ENCODE results near the gene GAB3. TPM values are rescaled to one million over a fixed set of nuclear protein-coding genes. Genes with fewer than 3 reads are reported as not detected.

GAB3 gene
- polyA plus RNA-seq, 1 donor from 2014 or later = not detected

DNA sequence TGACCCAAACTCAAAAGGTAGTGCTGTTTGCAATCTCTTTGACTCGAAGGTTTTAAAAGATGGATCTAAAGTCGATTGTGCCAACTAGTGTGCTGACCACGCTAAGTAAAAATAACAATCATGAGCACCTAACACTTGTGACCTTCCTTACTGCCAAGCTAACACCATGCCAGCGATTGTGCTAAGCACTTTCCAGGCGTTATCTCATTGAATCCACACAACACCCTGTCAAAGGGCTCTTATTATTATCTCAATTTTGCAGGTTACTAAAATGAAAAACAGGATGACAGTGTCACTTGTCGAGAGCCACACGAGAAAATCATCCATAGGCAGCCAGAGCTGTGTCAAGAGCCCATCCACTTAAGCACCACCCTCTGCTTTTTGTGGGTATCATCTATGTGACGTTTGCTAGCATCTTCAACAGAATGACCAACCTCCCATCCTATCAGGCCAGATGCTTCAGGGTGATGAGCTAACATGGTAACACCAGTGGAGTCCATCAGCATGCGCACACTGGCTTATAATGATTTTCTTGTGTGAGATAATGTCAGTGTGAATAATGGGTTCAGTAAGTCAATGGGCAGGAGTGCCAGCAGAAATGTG lies 893 bp upstream of the GAB3 start:
- Histone ChIP-seq H3K9me3 (ENCODE audit: low read length) (no peaks in the 10 kb centered on the region), H3K9me2 (ENCODE audit: insufficient read depth, low read length) (no peaks in the 10 kb centered on the region), H3K27ac (ENCODE audit: low read length) (no peak overlapping the region), H2AFZ (ENCODE audit: low read depth, low read length) (no peak overlapping the region), H4K20me1 (ENCODE audit: insufficient read depth) (no peaks in the 10 kb centered on the region), H3K36me3 (ENCODE audit: insufficient read depth, low read length) (no peaks in the 10 kb centered on the region), H3K79me2 (replicated peaks; ENCODE audit: insufficient read depth, low read length) (no peaks in the 10 kb centered on the region), H3F3A (ENCODE audit: insufficient read depth, low read length, poor library complexity, severe bottlenecking) (no peaks in the 10 kb centered on the region), H3K4me2 (ENCODE audit: low read length) (no peak overlapping the region), H3K4me3 (ENCODE audit: low read length) (no peak overlapping the region), H3K9ac (ENCODE audit: low read length) (no peak overlapping the region), H3K27me3 (ENCODE audit: insufficient read depth, low read depth, low read length) (peaks cover 37% of the 10 kb centered on the region)
- TF ChIP-seq RAD21 (conservative IDR thresholded peaks at IDR 0.05) = no peak
- no peak for TF ChIP-seq SMC3 (conservative IDR thresholded peaks at IDR 0.05; ENCODE audit: poor library complexity)
- TF ChIP-seq EZH2 (IDR thresholded peaks at IDR 0.05; ENCODE audit: borderline replicate concordance, insufficient read depth, low read length, poor library complexity, severe bottlenecking) = no peak
- TF ChIP-seq EP300 (conservative IDR thresholded peaks at IDR 0.05; ENCODE audit: poor library complexity, severe bottlenecking) = no peak
- no peak for TF ChIP-seq TAF1 (IDR thresholded peaks at IDR 0.05; ENCODE audit: low read depth)
- TF ChIP-seq, protein P1, sequence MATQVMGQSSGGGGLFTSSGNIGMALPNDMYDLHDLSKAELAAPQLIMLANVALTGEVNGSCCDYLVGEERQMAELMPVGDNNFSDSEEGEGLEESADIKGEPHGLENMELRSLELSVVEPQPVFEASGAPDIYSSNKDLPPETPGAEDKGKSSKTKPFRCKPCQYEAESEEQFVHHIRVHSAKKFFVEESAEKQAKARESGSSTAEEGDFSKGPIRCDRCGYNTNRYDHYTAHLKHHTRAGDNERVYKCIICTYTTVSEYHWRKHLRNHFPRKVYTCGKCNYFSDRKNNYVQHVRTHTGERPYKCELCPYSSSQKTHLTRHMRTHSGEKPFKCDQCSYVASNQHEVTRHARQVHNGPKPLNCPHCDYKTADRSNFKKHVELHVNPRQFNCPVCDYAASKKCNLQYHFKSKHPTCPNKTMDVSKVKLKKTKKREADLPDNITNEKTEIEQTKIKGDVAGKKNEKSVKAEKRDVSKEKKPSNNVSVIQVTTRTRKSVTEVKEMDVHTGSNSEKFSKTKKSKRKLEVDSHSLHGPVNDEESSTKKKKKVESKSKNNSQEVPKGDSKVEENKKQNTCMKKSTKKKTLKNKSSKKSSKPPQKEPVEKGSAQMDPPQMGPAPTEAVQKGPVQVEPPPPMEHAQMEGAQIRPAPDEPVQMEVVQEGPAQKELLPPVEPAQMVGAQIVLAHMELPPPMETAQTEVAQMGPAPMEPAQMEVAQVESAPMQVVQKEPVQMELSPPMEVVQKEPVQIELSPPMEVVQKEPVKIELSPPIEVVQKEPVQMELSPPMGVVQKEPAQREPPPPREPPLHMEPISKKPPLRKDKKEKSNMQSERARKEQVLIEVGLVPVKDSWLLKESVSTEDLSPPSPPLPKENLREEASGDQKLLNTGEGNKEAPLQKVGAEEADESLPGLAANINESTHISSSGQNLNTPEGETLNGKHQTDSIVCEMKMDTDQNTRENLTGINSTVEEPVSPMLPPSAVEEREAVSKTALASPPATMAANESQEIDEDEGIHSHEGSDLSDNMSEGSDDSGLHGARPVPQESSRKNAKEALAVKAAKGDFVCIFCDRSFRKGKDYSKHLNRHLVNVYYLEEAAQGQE (IDR thresholded peaks at IDR 0.05; ENCODE audit: borderline replicate concordance) = no peak
- TF ChIP-seq, protein P2, sequence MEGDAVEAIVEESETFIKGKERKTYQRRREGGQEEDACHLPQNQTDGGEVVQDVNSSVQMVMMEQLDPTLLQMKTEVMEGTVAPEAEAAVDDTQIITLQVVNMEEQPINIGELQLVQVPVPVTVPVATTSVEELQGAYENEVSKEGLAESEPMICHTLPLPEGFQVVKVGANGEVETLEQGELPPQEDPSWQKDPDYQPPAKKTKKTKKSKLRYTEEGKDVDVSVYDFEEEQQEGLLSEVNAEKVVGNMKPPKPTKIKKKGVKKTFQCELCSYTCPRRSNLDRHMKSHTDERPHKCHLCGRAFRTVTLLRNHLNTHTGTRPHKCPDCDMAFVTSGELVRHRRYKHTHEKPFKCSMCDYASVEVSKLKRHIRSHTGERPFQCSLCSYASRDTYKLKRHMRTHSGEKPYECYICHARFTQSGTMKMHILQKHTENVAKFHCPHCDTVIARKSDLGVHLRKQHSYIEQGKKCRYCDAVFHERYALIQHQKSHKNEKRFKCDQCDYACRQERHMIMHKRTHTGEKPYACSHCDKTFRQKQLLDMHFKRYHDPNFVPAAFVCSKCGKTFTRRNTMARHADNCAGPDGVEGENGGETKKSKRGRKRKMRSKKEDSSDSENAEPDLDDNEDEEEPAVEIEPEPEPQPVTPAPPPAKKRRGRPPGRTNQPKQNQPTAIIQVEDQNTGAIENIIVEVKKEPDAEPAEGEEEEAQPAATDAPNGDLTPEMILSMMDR (IDR thresholded peaks at IDR 0.05; ENCODE audit: poor library complexity, severe bottlenecking) = no peak
- TF ChIP-seq POLR2AphosphoS5 (IDR thresholded peaks at IDR 0.05) = no peak
- no peak for TF ChIP-seq MXI1 (conservative IDR thresholded peaks at IDR 0.05; ENCODE audit: poor library complexity, severe bottlenecking)

DNA sequence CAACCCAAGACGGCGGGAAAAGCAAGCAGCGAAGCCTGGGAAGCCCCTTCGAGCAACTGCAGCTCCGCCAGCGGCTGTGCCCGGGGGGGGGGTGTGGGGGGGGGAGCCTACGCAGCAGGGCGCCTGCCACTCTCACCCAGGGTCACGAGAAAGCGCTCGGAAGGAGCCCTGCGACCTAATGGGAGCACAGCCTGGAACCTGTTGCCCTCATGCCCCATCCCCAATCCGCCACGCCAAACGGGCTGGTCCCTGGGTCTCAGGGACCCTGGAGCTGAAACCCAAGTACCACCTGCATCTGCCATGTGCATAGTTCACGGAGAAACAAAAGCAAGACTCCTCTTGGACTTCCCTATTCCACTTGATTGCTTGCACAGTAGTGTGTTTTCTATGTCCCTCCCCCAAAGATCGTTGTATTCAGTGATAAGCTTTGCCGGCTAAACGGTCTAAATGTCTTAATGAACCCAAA lies 359 bp upstream of the GAB3 start:
- no peaks in the 10 kb centered on the region for H3K79me2 ChIP-seq (replicated peaks; ENCODE audit: insufficient read depth, low read length)
- H3K9me2 ChIP-seq (ENCODE audit: insufficient read depth, low read length) = no peaks in the 10 kb centered on the region
- no peaks in the 10 kb centered on the region for H3K36me3 ChIP-seq (ENCODE audit: insufficient read depth, low read length)
- no peaks in the 10 kb centered on the region for H4K20me1 ChIP-seq (ENCODE audit: insufficient read depth)
- no peaks in the 10 kb centered on the region for H3F3A ChIP-seq (ENCODE audit: insufficient read depth, low read length, poor library complexity, severe bottlenecking)
- H3K27ac ChIP-seq (ENCODE audit: low read length) = no peak overlapping the region
- no peak overlapping the region for H3K9ac ChIP-seq (ENCODE audit: low read length)
- H2AFZ ChIP-seq (ENCODE audit: low read depth, low read length) = no peak overlapping the region
- no peak for TF ChIP-seq TAF1 (IDR thresholded peaks at IDR 0.05; ENCODE audit: low read depth)
- TF ChIP-seq, protein P2 (IDR thresholded peaks at IDR 0.05; ENCODE audit: poor library complexity, severe bottlenecking) = no peak
- no peak for TF ChIP-seq EZH2 (IDR thresholded peaks at IDR 0.05; ENCODE audit: borderline replicate concordance, insufficient read depth, low read length, poor library complexity, severe bottlenecking)
- TF ChIP-seq MXI1 (conservative IDR thresholded peaks at IDR 0.05; ENCODE audit: poor library complexity, severe bottlenecking) = no peak
- TF ChIP-seq, protein P1 (IDR thresholded peaks at IDR 0.05; ENCODE audit: borderline replicate concordance) = no peak
- no peak for TF ChIP-seq EP300 (conservative IDR thresholded peaks at IDR 0.05; ENCODE audit: poor library complexity, severe bottlenecking)
- TF ChIP-seq RAD21 (conservative IDR thresholded peaks at IDR 0.05) = no peak
- TF ChIP-seq POLR2AphosphoS5 (IDR thresholded peaks at IDR 0.05) = no peak
- TF ChIP-seq SMC3 (conservative IDR thresholded peaks at IDR 0.05; ENCODE audit: poor library complexity) = no peak
- no peaks in the 10 kb centered on the region for H3K9me3 ChIP-seq (ENCODE audit: low read length)
- peaks cover 37% of the 10 kb centered on the region for H3K27me3 ChIP-seq (ENCODE audit: insufficient read depth, low read depth, low read length)
- H3K4me3 ChIP-seq (ENCODE audit: low read length) = no peak overlapping the region
- H3K4me2 ChIP-seq (ENCODE audit: low read length) = no peak overlapping the region
